HCT116 (cell line): Measurements from ENCODE around the gene DPH6. TPM values are rescaled to one million over a fixed set of nuclear protein-coding genes. Genes with fewer than 3 reads are reported as not detected.

Experiments used
- ATAC-seq: fragments of 200-7000 bp; cut with Tn5 transposase; 2 replicates; pipeline ENCODE4 v1.9.1; 2020; ENCODE audit warnings: mild to moderate bottlenecking, moderate library complexity
- BruUV-seq: library from RNA; stranded (reverse); fragments of 400-500 nt; replicated peaks from 2 replicates; lab custom pipeline; 2021; lab: Mats Ljungman, UMichigan
- CTCF ChIA-PET: fragments of 300-600 bp; sonication (Branson Sonifier 250); formaldehyde crosslinking; loops from one replicate; lab custom pipeline; 2021; ENCODE audit warnings: antibody characterized with exemption; lab: Charles Lee
- POLR2A ChIA-PET: fragments of 300-600, 350-600 bp; sonication (Branson Sonifier 250); formaldehyde crosslinking; loops from one replicate; lab custom pipeline; 2021; ENCODE audit warnings: antibody characterized with exemption; lab: Charles Lee
- RAD21 ChIA-PET, 2 experiments: fragments of 300-600 bp; sonication (Branson Sonifier 250); formaldehyde crosslinking; loops; one replicate each; lab custom pipeline; 2023; ENCODE audit warnings: low total read pairs in 2 of 2; ENCODE audit not compliant: uncharacterized antibody in 2 of 2, unreplicated experiment in 2 of 2, low non-redundant PET in 1 of 2; lab: Charles Lee
- DNase-seq: peaks from one replicate; pipeline ENCODE4 v3.0.0-alpha.2; 2010; ENCODE audit warnings: low read depth, low spot score
- H2AFZ ChIP-seq: fragments of 200-600 bp; shearing (Covaris generic), sonication (generic); 2 replicates; pipeline ENCODE4 v1.6.1; 2017; ENCODE audit warnings: low read depth, mixed run types, mixed read lengths, antibody characterized with exemption, low read length; ENCODE audit not compliant: poor library complexity, severe bottlenecking
- H3K27ac ChIP-seq: 2 replicates; pipeline ENCODE4 v1.5.1; 2012; ENCODE audit warnings: low read depth, low read length
- H3K27me3 ChIP-seq: fragments of 200-600 bp; sonication (generic); 2 replicates; pipeline ENCODE4 v1.6.1; 2016; ENCODE audit warnings: mixed run types, low read length, mixed read lengths; ENCODE audit not compliant: insufficient read depth
- H3K36me3 ChIP-seq, 2 experiments: fragments of 200-500 bp in 1 of 2; fragments of 200-600 bp in 1 of 2; sonication (Bioruptor generic) in 1 of 2; sonication (generic) in 1 of 2; 2 replicates each; pipeline versions ENCODE4 v1.5.1 to v1.6.1; 2014 to 2016; ENCODE audit warnings: low read length in 2 of 2, inconsistent platforms in 1 of 2, mixed read lengths in 1 of 2, mixed run types in 1 of 2; ENCODE audit not compliant: insufficient read depth in 2 of 2, control insufficient read depth in 1 of 2
- H3K4me1 ChIP-seq, 2 experiments: fragments of 200-600 bp in 1 of 2; sonication (generic) in 1 of 2; 2 replicates each; pipeline versions ENCODE4 v1.5.1 to v1.6.1; 2012 to 2017; ENCODE audit warnings: low read length in 2 of 2, inconsistent platforms in 1 of 2, mild to moderate bottlenecking in 1 of 2, mixed read lengths in 1 of 2, mixed run types in 1 of 2, moderate library complexity in 1 of 2; ENCODE audit not compliant: insufficient read depth in 2 of 2, control insufficient read depth in 1 of 2
- H3K4me2 ChIP-seq: fragments of 200-600 bp; sonication (generic); 2 replicates; pipeline ENCODE4 v1.6.1; 2017; ENCODE audit warnings: mixed run types, low read length, mixed read lengths
- H3K4me3 ChIP-seq, 2 experiments: fragments of 200-600 bp in 1 of 2; sonication (generic) in 1 of 2; replicated peaks in 1 of 2; 2 replicates each; pipeline ENCODE4 v1.5.1; 2011 to 2016; ENCODE audit warnings: low read length in 2 of 2, control low read depth in 1 of 2, low read depth in 1 of 2, mild to moderate bottlenecking in 1 of 2, mixed read lengths in 1 of 2, mixed run types in 1 of 2
- H3K79me2 ChIP-seq: fragments of 200-600 bp; sonication (generic); 2 replicates; pipeline ENCODE4 v1.6.1; 2017; ENCODE audit warnings: mild to moderate bottlenecking, mixed run types, low read length, moderate library complexity, mixed read lengths; ENCODE audit not compliant: insufficient read depth
- H3K9ac ChIP-seq: fragments of 200-600 bp; sonication (generic); 2 replicates; pipeline ENCODE4 v1.6.1; 2016; ENCODE audit warnings: low read length, mixed read lengths
- H3K9me2 ChIP-seq: fragments of 200-600 bp; sonication (generic), shearing (Covaris generic); 2 replicates; pipeline ENCODE4 v1.6.1; 2017; ENCODE audit warnings: mixed run types, mild to moderate bottlenecking, moderate library complexity; ENCODE audit not compliant: insufficient read depth
- H3K9me3 ChIP-seq, 2 experiments: fragments of 200-500 bp in 1 of 2; fragments of 200-600 bp in 1 of 2; sonication (Bioruptor generic) in 1 of 2; sonication (generic) in 1 of 2; 2 replicates each; pipeline ENCODE4 v1.6.1; 2014 to 2017; ENCODE audit warnings: low read length in 2 of 2, mixed read lengths in 2 of 2, inconsistent platforms in 1 of 2, low read depth in 1 of 2, mild to moderate bottlenecking in 1 of 2, mixed run types in 1 of 2, moderate library complexity in 1 of 2; ENCODE audit not compliant: control insufficient read depth in 1 of 2, insufficient read depth in 1 of 2
- H4K20me1 ChIP-seq: fragments of 200-600 bp; sonication (generic), shearing (Covaris generic); 2 replicates; pipeline ENCODE4 v1.6.1; 2017; ENCODE audit warnings: mixed run types, mild to moderate bottlenecking, moderate library complexity; ENCODE audit not compliant: insufficient read depth
- CBX3 ChIP-seq: IDR thresholded peaks from 2 replicates; pipeline ENCODE4 v1.6.1; 2012; ENCODE audit warnings: low read depth
- CEBPB ChIP-seq: IDR thresholded peaks from 2 replicates; pipeline ENCODE4 v1.6.1; 2012; ENCODE audit warnings: low read depth
- ELF1 ChIP-seq: IDR thresholded peaks from 2 replicates; pipeline ENCODE4 v1.6.1; 2012; ENCODE audit warnings: low read depth, borderline replicate concordance
- EZH2 ChIP-seq: fragments of 200-600 bp; sonication (generic); IDR thresholded peaks from 2 replicates; pipeline ENCODE4 v1.6.1; 2017; ENCODE audit warnings: antibody characterized with exemption, mixed run types
- EZH2phosphoT487 ChIP-seq: fragments of 200-600 bp; IDR thresholded peaks from 2 replicates; pipeline ENCODE4 v1.6.1; 2018; ENCODE audit warnings: antibody characterized with exemption, borderline replicate concordance
- FOSL1 ChIP-seq: IDR thresholded peaks from 2 replicates; pipeline ENCODE4 v1.6.1; 2012; ENCODE audit warnings: low read depth
- JUND ChIP-seq: IDR thresholded peaks from 2 replicates; pipeline ENCODE4 v1.6.1; 2012
- POLR2A ChIP-seq: IDR thresholded peaks from 2 replicates; pipeline ENCODE4 v1.7.0; 2011; ENCODE audit warnings: borderline replicate concordance; ENCODE audit not compliant: insufficient read depth, insufficient read length; ENCODE audit errors: extremely low read depth
- POLR2AphosphoS5 ChIP-seq: IDR thresholded peaks from 2 replicates; pipeline ENCODE4 v1.6.1; 2011; ENCODE audit warnings: mild to moderate bottlenecking, low read depth, low read length, moderate library complexity
- SIN3A ChIP-seq: IDR thresholded peaks from 2 replicates; pipeline ENCODE4 v1.6.1; 2012; ENCODE audit warnings: low read depth
- SP1 ChIP-seq: IDR thresholded peaks from 2 replicates; pipeline ENCODE4 v1.6.1; 2012; ENCODE audit warnings: low read depth
- SRF ChIP-seq: IDR thresholded peaks from 2 replicates; pipeline ENCODE4 v1.6.1; 2012; ENCODE audit warnings: low read depth
- TCF7L2 ChIP-seq: IDR thresholded peaks from 2 replicates; pipeline ENCODE4 v1.7.0; 2011; ENCODE audit warnings: borderline replicate concordance, inconsistent platforms; ENCODE audit not compliant: insufficient read depth, insufficient read length; ENCODE audit errors: extremely low read depth
- ZNF274 ChIP-seq: fragments of 200-500 bp; sonication (Bioruptor generic); IDR thresholded peaks from 2 replicates; pipeline ENCODE4 v1.6.1; 2014; ENCODE audit warnings: mild to moderate bottlenecking, low read depth, low read length, inconsistent platforms
- intact Hi-C: fragments of 100-400 bp; cut with micrococcal nuclease; formaldehyde crosslinking; loops from 2 replicates; pipeline ENCODE4 v1.10.0; 2022
- total RNA-seq: library from RNA; stranded (reverse); gene quantifications from one replicate; pipeline ENCODE4 v1.2.1, GENCODE V29; 2021; ENCODE audit not compliant: unreplicated experiment
- TF ChIP-seq, protein P1 (sequence below): IDR thresholded peaks from 2 replicates; pipeline ENCODE4 v1.6.1; 2012
- TF ChIP-seq, protein P2 (sequence below), 3 experiments: fragments of 200-600 bp in 1 of 3; sonication (generic) in 1 of 3; IDR thresholded peaks in 2 of 3; conservative IDR thresholded peaks in 1 of 3; 2 replicates each; pipeline ENCODE4 v1.5.1; 2012 to 2017; ENCODE audit warnings: low read depth in 2 of 3, low read length in 2 of 3, antibody characterized with exemption in 1 of 3, borderline replicate concordance in 1 of 3, control low read depth in 1 of 3, mild to moderate bottlenecking in 1 of 3, mixed read lengths in 1 of 3, mixed run types in 1 of 3, moderate library complexity in 1 of 3; ENCODE audit not compliant: insufficient read depth in 1 of 3
- TF ChIP-seq, protein P3 (sequence below): IDR thresholded peaks from 2 replicates; pipeline ENCODE4 v1.6.1; 2011; ENCODE audit warnings: mild to moderate bottlenecking, low read length, moderate library complexity; ENCODE audit not compliant: insufficient replicate concordance; ENCODE audit errors: extremely low read depth
- TF ChIP-seq, protein P4 (sequence below): IDR thresholded peaks from 2 replicates; pipeline ENCODE4 v1.6.1; 2012

The DPH6 gene
- total RNA-seq, 1 experiment from 2014 or later: 18.2 TPM

DNA sequence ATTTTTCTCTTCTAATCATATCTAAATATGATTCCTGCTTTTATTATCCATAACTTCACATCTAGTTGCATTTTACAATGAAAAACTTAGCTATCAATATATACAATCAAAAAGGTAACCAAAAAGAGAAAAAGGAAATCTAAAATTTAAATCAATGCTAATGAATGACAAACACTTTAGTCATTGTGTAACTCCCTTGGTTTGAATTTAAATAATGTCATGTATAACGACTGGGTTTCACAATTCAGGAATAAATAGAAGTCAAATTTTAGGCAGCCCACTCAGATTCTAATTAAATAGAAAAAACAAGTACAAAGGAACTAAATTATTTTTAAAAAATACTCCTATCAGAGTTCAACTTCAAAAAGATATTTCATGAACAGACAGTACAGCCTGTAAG lies 26.9 kb downstream of the DPH6 start:
- Histone ChIP-seq H2AFZ (no peak overlapping the region), H4K20me1 (no peaks in the 10 kb centered on the region), H3K27me3 (no peaks in the 10 kb centered on the region), H3K9ac (no peak overlapping the region), H3K4me3 (no peak overlapping the region), H3K27ac (no peak overlapping the region), H3K4me1 (peaks cover 0 to 2% of the 10 kb centered on the region in 2 experiments; a peak in 1 of 4 replicates), H3K9me2 (no peaks in the 10 kb centered on the region), H3K4me2 (no peak overlapping the region), H3K9me3 (no peaks in the 10 kb centered on the region), H3K79me2 (no peaks in the 10 kb centered on the region), H3K36me3 (no peaks in the 10 kb centered on the region)
- intact Hi-C loops: loop anchor here (1.0 kb wide), 2 partner anchors 982 to 1615 kb away; no protein-coding TSS in a partner anchor
- ATAC-seq (no peak), DNase-seq (no peak)
- RAD21 ChIA-PET: interaction anchor here in 1 of 2 experiments (0.6 kb wide), 1 partner anchor 1365 kb away, joined by 5 read pairs; no protein-coding TSS in a partner anchor
- TF ChIP-seq POLR2AphosphoS5 (no peak), SIN3A (no peak), CBX3 (no peak), CEBPB (no peak), JUND (no peak), SP1 (no peak), EZH2phosphoT487 (no peak), TCF7L2 (no peak), ZNF274 (no peak), SRF (no peak), POLR2A (no peak), EZH2 (no peak), ELF1 (no peak), FOSL1 (no peak)
- TF ChIP-seq, protein P1, sequence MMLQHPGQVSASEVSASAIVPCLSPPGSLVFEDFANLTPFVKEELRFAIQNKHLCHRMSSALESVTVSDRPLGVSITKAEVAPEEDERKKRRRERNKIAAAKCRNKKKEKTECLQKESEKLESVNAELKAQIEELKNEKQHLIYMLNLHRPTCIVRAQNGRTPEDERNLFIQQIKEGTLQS: no peak
- TF ChIP-seq, protein P2, sequence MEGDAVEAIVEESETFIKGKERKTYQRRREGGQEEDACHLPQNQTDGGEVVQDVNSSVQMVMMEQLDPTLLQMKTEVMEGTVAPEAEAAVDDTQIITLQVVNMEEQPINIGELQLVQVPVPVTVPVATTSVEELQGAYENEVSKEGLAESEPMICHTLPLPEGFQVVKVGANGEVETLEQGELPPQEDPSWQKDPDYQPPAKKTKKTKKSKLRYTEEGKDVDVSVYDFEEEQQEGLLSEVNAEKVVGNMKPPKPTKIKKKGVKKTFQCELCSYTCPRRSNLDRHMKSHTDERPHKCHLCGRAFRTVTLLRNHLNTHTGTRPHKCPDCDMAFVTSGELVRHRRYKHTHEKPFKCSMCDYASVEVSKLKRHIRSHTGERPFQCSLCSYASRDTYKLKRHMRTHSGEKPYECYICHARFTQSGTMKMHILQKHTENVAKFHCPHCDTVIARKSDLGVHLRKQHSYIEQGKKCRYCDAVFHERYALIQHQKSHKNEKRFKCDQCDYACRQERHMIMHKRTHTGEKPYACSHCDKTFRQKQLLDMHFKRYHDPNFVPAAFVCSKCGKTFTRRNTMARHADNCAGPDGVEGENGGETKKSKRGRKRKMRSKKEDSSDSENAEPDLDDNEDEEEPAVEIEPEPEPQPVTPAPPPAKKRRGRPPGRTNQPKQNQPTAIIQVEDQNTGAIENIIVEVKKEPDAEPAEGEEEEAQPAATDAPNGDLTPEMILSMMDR (IDR thresholded peaks at IDR 0.05 in 2 of 3, conservative IDR thresholded peaks at IDR 0.05 in 1 of 3; ENCODE audit: borderline replicate concordance in 1 of 3, insufficient read depth in 1 of 3, low read depth in 2 of 3, low read length in 2 of 3): no peak
- TF ChIP-seq, protein P3, sequence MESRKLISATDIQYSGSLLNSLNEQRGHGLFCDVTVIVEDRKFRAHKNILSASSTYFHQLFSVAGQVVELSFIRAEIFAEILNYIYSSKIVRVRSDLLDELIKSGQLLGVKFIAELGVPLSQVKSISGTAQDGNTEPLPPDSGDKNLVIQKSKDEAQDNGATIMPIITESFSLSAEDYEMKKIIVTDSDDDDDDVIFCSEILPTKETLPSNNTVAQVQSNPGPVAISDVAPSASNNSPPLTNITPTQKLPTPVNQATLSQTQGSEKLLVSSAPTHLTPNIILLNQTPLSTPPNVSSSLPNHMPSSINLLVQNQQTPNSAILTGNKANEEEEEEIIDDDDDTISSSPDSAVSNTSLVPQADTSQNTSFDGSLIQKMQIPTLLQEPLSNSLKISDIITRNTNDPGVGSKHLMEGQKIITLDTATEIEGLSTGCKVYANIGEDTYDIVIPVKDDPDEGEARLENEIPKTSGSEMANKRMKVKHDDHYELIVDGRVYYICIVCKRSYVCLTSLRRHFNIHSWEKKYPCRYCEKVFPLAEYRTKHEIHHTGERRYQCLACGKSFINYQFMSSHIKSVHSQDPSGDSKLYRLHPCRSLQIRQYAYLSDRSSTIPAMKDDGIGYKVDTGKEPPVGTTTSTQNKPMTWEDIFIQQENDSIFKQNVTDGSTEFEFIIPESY: no peak
- TF ChIP-seq, protein P4, sequence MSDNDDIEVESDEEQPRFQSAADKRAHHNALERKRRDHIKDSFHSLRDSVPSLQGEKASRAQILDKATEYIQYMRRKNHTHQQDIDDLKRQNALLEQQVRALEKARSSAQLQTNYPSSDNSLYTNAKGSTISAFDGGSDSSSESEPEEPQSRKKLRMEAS: no peak
- POLR2A ChIA-PET: no interaction called here
- BruUV-seq: no TSS peak
- CTCF ChIA-PET: interaction anchor here (1.2 kb wide), 1 partner anchor 232 kb away, joined by 5 read pairs; no protein-coding TSS in a partner anchor
